ENCODE results near the gene SMG9. TPM values are rescaled to one million over a fixed set of nuclear protein-coding genes. Genes with fewer than 3 reads are reported as not detected.
A peak's percentile ranks its signal among the peaks of the same experiment; 100 is the strongest.

SMG9 gene
- total RNA-seq, 3 donors from 2014 or later (not counting 1 experiment from before 2014, with no cell fraction given) = 23.3 to 37.4 (median 28.3) TPM

GRCh38 chr19:43699506-43700394 is 55.0 kb downstream of the SMG9 start:
- no peaks in the 10 kb centered on the region for H3K9me3 ChIP-seq (ENCODE audit: control insufficient read depth, insufficient read depth, low read length)
- WGBS (ENCODE audit: insufficient coverage) = 19% methylated on average over 46 of the region's 46 CpGs
- peaks cover 0 to 9% of the 10 kb centered on the region in 2 donors for H3K27me3 Mint-ChIP-seq (ENCODE audit: low read depth in 2 of 2)
- no peaks in the 10 kb centered on the region for H3K36me3 Mint-ChIP-seq
- no peak for DNase-seq
- ATAC-seq = no peak
- no peak for TF ChIP-seq CTCF (IDR thresholded peaks at IDR 0.05)
- intact Hi-C loops (cut with micrococcal nuclease) = loop anchor here (2.0 kb wide), 2 partner anchors 31 to 55 kb away; partner anchors contain the start of gene SMG9
- peaks cover 0 to 2% of the 10 kb centered on the region in 2 donors for H3K9me3 Mint-ChIP-seq
- H3K4me1 ChIP-seq (ENCODE audit: control insufficient read depth, insufficient read depth, low read length) = peaks cover 27% of the 10 kb centered on the region
- peak overlapping the region; percentile 77 for H3K27ac ChIP-seq (ENCODE audit: low read length)
- no peaks in the 10 kb centered on the region for H3K27me3 ChIP-seq (ENCODE audit: control insufficient read depth, insufficient read depth, low read length)
- peak overlapping the region; percentile 92 to 98 for H3K27ac Mint-ChIP-seq
- H3K4me3 ChIP-seq (ENCODE audit: low read length) = no peak overlapping the region
- H3K4me1 Mint-ChIP-seq = peaks cover 20 to 22% of the 10 kb centered on the region in 2 donors
- peak overlapping the region; percentile 90 for H3K4me3 Mint-ChIP-seq
- no peaks in the 10 kb centered on the region for H3K36me3 ChIP-seq (ENCODE audit: control insufficient read depth, insufficient read depth, low read length)

GRCh38 chr19:43697295-43697694 is 57.5 kb downstream of the SMG9 start:
- no peaks in the 10 kb centered on the region for H3K9me3 ChIP-seq (ENCODE audit: control insufficient read depth, insufficient read depth, low read length)
- peaks cover 27% of the 10 kb centered on the region for H3K4me1 ChIP-seq (ENCODE audit: control insufficient read depth, insufficient read depth, low read length)
- WGBS (ENCODE audit: insufficient coverage) = 89% methylated on average over 4 of the region's 5 CpGs
- no peak overlapping the region for H3K4me3 Mint-ChIP-seq
- ATAC-seq = no peak
- no peak overlapping the region for H3K4me3 ChIP-seq (ENCODE audit: low read length)
- no peak overlapping the region for H3K27ac Mint-ChIP-seq
- peaks cover 0 to 16% of the 10 kb centered on the region in 2 donors for H3K27me3 Mint-ChIP-seq (ENCODE audit: low read depth in 2 of 2)
- H3K9me3 Mint-ChIP-seq = peaks cover 1 to 2% of the 10 kb centered on the region in 2 donors
- peaks cover 20 to 22% of the 10 kb centered on the region in 2 donors for H3K4me1 Mint-ChIP-seq
- no peaks in the 10 kb centered on the region for H3K36me3 ChIP-seq (ENCODE audit: control insufficient read depth, insufficient read depth, low read length)
- no peaks in the 10 kb centered on the region for H3K27me3 ChIP-seq (ENCODE audit: control insufficient read depth, insufficient read depth, low read length)
- H3K36me3 Mint-ChIP-seq = no peaks in the 10 kb centered on the region
- DNase-seq = no peak
- no peak overlapping the region for H3K27ac ChIP-seq (ENCODE audit: low read length)
- intact Hi-C loops (cut with micrococcal nuclease) = no loop called here
- no peak for TF ChIP-seq CTCF (IDR thresholded peaks at IDR 0.05)

GRCh38 chr19:43695985-43696704 is 58.6 kb downstream of the SMG9 start:
- ATAC-seq (no peak), DNase-seq (no peak)
- no peak overlapping the region for H3K4me3 ChIP-seq (ENCODE audit: low read length)
- H3K27ac ChIP-seq (ENCODE audit: low read length) = no peak overlapping the region
- Mint-ChIP-seq H3K27ac (no peak overlapping the region), H3K4me1 (peaks cover 15 to 17% of the 10 kb centered on the region in 2 donors), H3K36me3 (no peaks in the 10 kb centered on the region), H3K27me3 (ENCODE audit: low read depth in 2 of 2) (peaks cover 0 to 14% of the 10 kb centered on the region in 2 donors), H3K9me3 (peaks cover 0 to 5% of the 10 kb centered on the region in 2 donors), H3K4me3 (no peak overlapping the region)
- H3K9me3 ChIP-seq (ENCODE audit: control insufficient read depth, insufficient read depth, low read length) = peaks cover 3% of the 10 kb centered on the region
- no peaks in the 10 kb centered on the region for H3K36me3 ChIP-seq (ENCODE audit: control insufficient read depth, insufficient read depth, low read length)
- 93% methylated on average over 6 of the region's 6 CpGs for WGBS (ENCODE audit: insufficient coverage)
- intact Hi-C loops (cut with micrococcal nuclease) = no loop called here
- no peak for TF ChIP-seq CTCF (IDR thresholded peaks at IDR 0.05)
- H3K4me1 ChIP-seq (ENCODE audit: control insufficient read depth, insufficient read depth, low read length) = peaks cover 21% of the 10 kb centered on the region
- H3K27me3 ChIP-seq (ENCODE audit: control insufficient read depth, insufficient read depth, low read length) = no peaks in the 10 kb centered on the region

Measured in natural killer cell (primary cell).